Measurements from ENCODE around the gene ZNF630.

ZNF630 gene

GRCh38 chrX:48059296-48059639 is 12.2 kb downstream of the ZNF630 start:
- DNase-seq = no peak

GRCh38 chrX:48058621-48059295 is 12.7 kb downstream of the ZNF630 start:
- Histone ChIP-seq H2AFZ (ENCODE audit: low read depth, low read length) (no peak overlapping the region), H3K27me3 (ENCODE audit: insufficient read depth, low read length, poor library complexity) (no peaks in the 10 kb centered on the region), H3K4me1 (ENCODE audit: insufficient read depth, low read length) (no peaks in the 10 kb centered on the region), H3K4me2 (ENCODE audit: insufficient read depth, low read length) (no peak overlapping the region), H3K9ac (ENCODE audit: low read depth, low read length) (no peak overlapping the region), H3K4me3 (ENCODE audit: low read depth in 1 of 2, low read length in 2 of 2) (no peak overlapping the region), H3K79me2 (ENCODE audit: insufficient read depth, low read length) (no peaks in the 10 kb centered on the region), H4K20me1 (ENCODE audit: insufficient read depth, low read length) (no peaks in the 10 kb centered on the region), H3K9me3 (ENCODE audit: insufficient read depth, low read length, severe bottlenecking) (no peaks in the 10 kb centered on the region), H3K27ac (ENCODE audit: low read length) (no peak overlapping the region), H3K36me3 (ENCODE audit: insufficient read depth, low read length) (no peaks in the 10 kb centered on the region)
- ATAC-seq (ENCODE audit: insufficient read depth, low read depth) = no peak
- DNase-seq = no peak
- TF ChIP-seq EZH2 (IDR thresholded peaks at IDR 0.05; ENCODE audit: borderline replicate concordance, low read depth, low read length, severe bottlenecking) = no peak
- TF ChIP-seq, protein P1, sequence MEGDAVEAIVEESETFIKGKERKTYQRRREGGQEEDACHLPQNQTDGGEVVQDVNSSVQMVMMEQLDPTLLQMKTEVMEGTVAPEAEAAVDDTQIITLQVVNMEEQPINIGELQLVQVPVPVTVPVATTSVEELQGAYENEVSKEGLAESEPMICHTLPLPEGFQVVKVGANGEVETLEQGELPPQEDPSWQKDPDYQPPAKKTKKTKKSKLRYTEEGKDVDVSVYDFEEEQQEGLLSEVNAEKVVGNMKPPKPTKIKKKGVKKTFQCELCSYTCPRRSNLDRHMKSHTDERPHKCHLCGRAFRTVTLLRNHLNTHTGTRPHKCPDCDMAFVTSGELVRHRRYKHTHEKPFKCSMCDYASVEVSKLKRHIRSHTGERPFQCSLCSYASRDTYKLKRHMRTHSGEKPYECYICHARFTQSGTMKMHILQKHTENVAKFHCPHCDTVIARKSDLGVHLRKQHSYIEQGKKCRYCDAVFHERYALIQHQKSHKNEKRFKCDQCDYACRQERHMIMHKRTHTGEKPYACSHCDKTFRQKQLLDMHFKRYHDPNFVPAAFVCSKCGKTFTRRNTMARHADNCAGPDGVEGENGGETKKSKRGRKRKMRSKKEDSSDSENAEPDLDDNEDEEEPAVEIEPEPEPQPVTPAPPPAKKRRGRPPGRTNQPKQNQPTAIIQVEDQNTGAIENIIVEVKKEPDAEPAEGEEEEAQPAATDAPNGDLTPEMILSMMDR (IDR thresholded peaks at IDR 0.05; ENCODE audit: borderline replicate concordance, extremely low read depth, low read length, poor library complexity, severe bottlenecking) = no peak

More at GRCh38 chrX:48059296-48059639, 12.2 kb downstream of the ZNF630 start:
- no peak for ATAC-seq (ENCODE audit: insufficient read depth, low read depth)
- Histone ChIP-seq H3K79me2 (ENCODE audit: insufficient read depth, low read length) (no peaks in the 10 kb centered on the region), H4K20me1 (ENCODE audit: insufficient read depth, low read length) (no peaks in the 10 kb centered on the region), H3K27me3 (ENCODE audit: insufficient read depth, low read length, poor library complexity) (no peaks in the 10 kb centered on the region), H3K9me3 (ENCODE audit: insufficient read depth, low read length, severe bottlenecking) (no peaks in the 10 kb centered on the region), H3K36me3 (ENCODE audit: insufficient read depth, low read length) (no peaks in the 10 kb centered on the region), H3K9ac (ENCODE audit: low read depth, low read length) (no peak overlapping the region), H3K4me2 (ENCODE audit: insufficient read depth, low read length) (no peak overlapping the region), H3K4me3 (ENCODE audit: low read depth in 1 of 2, low read length in 2 of 2) (no peak overlapping the region), H2AFZ (ENCODE audit: low read depth, low read length) (no peak overlapping the region), H3K27ac (ENCODE audit: low read length) (no peak overlapping the region), H3K4me1 (ENCODE audit: insufficient read depth, low read length) (no peaks in the 10 kb centered on the region)
- no peak for TF ChIP-seq EZH2 (IDR thresholded peaks at IDR 0.05; ENCODE audit: borderline replicate concordance, low read depth, low read length, severe bottlenecking)
- TF ChIP-seq, protein P1 (IDR thresholded peaks at IDR 0.05; ENCODE audit: borderline replicate concordance, extremely low read depth, low read length, poor library complexity, severe bottlenecking) = no peak

- H3K9me3 ChIP-seq (ENCODE audit: insufficient read depth, low read length, severe bottlenecking) = no peaks in the 10 kb centered on the region
- no peak overlapping the region for H3K4me2 ChIP-seq (ENCODE audit: insufficient read depth, low read length)
- H3K79me2 ChIP-seq (ENCODE audit: insufficient read depth, low read length) = no peaks in the 10 kb centered on the region
- ATAC-seq (ENCODE audit: insufficient read depth, low read depth) (no peak), DNase-seq (no peak)
- H3K4me1 ChIP-seq (ENCODE audit: insufficient read depth, low read length) = no peaks in the 10 kb centered on the region
- no peak overlapping the region for H3K27ac ChIP-seq (ENCODE audit: low read length)
- TF ChIP-seq, protein P1 (IDR thresholded peaks at IDR 0.05; ENCODE audit: borderline replicate concordance, extremely low read depth, low read length, poor library complexity, severe bottlenecking) = no peak
- TF ChIP-seq EZH2 (IDR thresholded peaks at IDR 0.05; ENCODE audit: borderline replicate concordance, low read depth, low read length, severe bottlenecking) = no peak
- H3K27me3 ChIP-seq (ENCODE audit: insufficient read depth, low read length, poor library complexity) = no peaks in the 10 kb centered on the region
- H2AFZ ChIP-seq (ENCODE audit: low read depth, low read length) = no peak overlapping the region
- H4K20me1 ChIP-seq (ENCODE audit: insufficient read depth, low read length) = no peaks in the 10 kb centered on the region
- H3K4me3 ChIP-seq (ENCODE audit: low read depth in 1 of 2, low read length in 2 of 2) = no peak overlapping the region
- no peak overlapping the region for H3K9ac ChIP-seq (ENCODE audit: low read depth, low read length)
- H3K36me3 ChIP-seq (ENCODE audit: insufficient read depth, low read length) = no peaks in the 10 kb centered on the region
Measured at GRCh38 chrX:48046846-48047245, 24.6 kb downstream of the ZNF630 start.

All from DND-41 (cell line).